ENCODE data around the gene ASTN2. TPM values are rescaled to one million over a fixed set of nuclear protein-coding genes. Genes with fewer than 3 reads are reported as not detected.

The ASTN2 gene
- total RNA-seq, 1 experiment from 2014 or later, result 4.8 TPM

DNA sequence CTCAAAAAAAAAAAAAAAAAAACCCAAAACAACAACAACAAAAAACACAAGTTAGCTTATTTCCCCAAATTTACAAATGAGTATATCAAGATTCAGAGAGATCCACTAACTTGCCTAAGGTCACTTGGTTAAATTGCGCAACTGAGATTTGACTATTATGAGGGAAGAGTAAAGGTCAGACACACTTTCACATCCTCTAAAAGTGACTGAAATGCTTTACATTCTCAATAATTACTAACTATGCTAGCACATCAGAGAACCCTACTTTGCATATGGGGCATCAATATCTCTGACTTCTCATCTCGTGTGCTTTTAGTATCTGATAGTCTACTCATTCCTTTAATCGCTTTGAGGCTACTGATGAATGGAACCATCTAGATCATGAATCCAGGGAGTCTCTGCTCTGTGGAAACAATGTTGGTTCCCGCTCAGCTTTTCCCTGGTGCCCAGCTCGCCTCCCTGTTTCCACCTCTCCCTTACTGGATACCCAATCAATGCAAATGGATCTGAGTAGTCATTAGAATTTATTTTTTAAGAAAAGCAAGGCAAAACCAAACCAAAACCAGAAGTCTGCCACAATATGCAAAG, 909.9 kb downstream of the ASTN2 start:
- RAD21 ChIA-PET (ENCODE audit: low non-redundant PET in 1 of 2, low total read pairs in 2 of 2, uncharacterized antibody in 2 of 2, unreplicated experiment in 2 of 2), result no interaction called here
- no peaks in the 10 kb centered on the region for H3K36me3 ChIP-seq (ENCODE audit: control insufficient read depth in 1 of 2, insufficient read depth in 2 of 2, low read length in 2 of 2)
- H3K9me3 ChIP-seq (ENCODE audit: control insufficient read depth in 1 of 2, insufficient read depth in 1 of 2, low read depth in 1 of 2, low read length in 2 of 2), result no peaks in the 10 kb centered on the region
- CTCF ChIA-PET, result no interaction called here
- no peak overlapping the region for H3K4me3 ChIP-seq (replicated peaks in 1 of 2; ENCODE audit: low read depth in 1 of 2, low read length in 2 of 2)
- peaks cover 0 to 33% of the 10 kb centered on the region in 2 experiments; a peak in 2 of 4 replicates for H3K4me1 ChIP-seq (ENCODE audit: control insufficient read depth in 1 of 2, insufficient read depth in 2 of 2, low read length in 2 of 2)
- ATAC-seq (no peak), DNase-seq (ENCODE audit: low read depth, low spot score) (no peak)
- no peaks in the 10 kb centered on the region for H3K27me3 ChIP-seq (ENCODE audit: insufficient read depth, low read length)
- H3K9ac ChIP-seq (ENCODE audit: low read length), result no peak overlapping the region
- no peaks in the 10 kb centered on the region for H4K20me1 ChIP-seq (ENCODE audit: insufficient read depth)
- no peaks in the 10 kb centered on the region for H3K79me2 ChIP-seq (ENCODE audit: insufficient read depth, low read length)
- no peaks in the 10 kb centered on the region for H3K9me2 ChIP-seq (ENCODE audit: insufficient read depth)
- no TSS peak for BruUV-seq (replicated peaks)
- TF ChIP-seq, protein P1, sequence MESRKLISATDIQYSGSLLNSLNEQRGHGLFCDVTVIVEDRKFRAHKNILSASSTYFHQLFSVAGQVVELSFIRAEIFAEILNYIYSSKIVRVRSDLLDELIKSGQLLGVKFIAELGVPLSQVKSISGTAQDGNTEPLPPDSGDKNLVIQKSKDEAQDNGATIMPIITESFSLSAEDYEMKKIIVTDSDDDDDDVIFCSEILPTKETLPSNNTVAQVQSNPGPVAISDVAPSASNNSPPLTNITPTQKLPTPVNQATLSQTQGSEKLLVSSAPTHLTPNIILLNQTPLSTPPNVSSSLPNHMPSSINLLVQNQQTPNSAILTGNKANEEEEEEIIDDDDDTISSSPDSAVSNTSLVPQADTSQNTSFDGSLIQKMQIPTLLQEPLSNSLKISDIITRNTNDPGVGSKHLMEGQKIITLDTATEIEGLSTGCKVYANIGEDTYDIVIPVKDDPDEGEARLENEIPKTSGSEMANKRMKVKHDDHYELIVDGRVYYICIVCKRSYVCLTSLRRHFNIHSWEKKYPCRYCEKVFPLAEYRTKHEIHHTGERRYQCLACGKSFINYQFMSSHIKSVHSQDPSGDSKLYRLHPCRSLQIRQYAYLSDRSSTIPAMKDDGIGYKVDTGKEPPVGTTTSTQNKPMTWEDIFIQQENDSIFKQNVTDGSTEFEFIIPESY (IDR thresholded peaks at IDR 0.05; ENCODE audit: extremely low read depth, insufficient replicate concordance, low read length), result no peak
- TF ChIP-seq FOSL1 (IDR thresholded peaks at IDR 0.05; ENCODE audit: low read depth) (no peak), SP1 (IDR thresholded peaks at IDR 0.05; ENCODE audit: low read depth) (no peak), EGR1 (IDR thresholded peaks at IDR 0.05; ENCODE audit: low read depth) (no peak), SRF (IDR thresholded peaks at IDR 0.05; ENCODE audit: low read depth) (no peak), TCF7L2 (IDR thresholded peaks at IDR 0.05; ENCODE audit: borderline replicate concordance, extremely low read depth, insufficient read depth, insufficient read length) (no peak), POLR2A (IDR thresholded peaks at IDR 0.05; ENCODE audit: borderline replicate concordance, extremely low read depth, insufficient read depth, insufficient read length) (no peak), JUND (IDR thresholded peaks at IDR 0.05) (no peak), CEBPB (IDR thresholded peaks at IDR 0.05; ENCODE audit: low read depth) (no peak)
- TF ChIP-seq, protein P2, sequence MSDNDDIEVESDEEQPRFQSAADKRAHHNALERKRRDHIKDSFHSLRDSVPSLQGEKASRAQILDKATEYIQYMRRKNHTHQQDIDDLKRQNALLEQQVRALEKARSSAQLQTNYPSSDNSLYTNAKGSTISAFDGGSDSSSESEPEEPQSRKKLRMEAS (IDR thresholded peaks at IDR 0.05), result no peak
- TF ChIP-seq, protein P3, sequence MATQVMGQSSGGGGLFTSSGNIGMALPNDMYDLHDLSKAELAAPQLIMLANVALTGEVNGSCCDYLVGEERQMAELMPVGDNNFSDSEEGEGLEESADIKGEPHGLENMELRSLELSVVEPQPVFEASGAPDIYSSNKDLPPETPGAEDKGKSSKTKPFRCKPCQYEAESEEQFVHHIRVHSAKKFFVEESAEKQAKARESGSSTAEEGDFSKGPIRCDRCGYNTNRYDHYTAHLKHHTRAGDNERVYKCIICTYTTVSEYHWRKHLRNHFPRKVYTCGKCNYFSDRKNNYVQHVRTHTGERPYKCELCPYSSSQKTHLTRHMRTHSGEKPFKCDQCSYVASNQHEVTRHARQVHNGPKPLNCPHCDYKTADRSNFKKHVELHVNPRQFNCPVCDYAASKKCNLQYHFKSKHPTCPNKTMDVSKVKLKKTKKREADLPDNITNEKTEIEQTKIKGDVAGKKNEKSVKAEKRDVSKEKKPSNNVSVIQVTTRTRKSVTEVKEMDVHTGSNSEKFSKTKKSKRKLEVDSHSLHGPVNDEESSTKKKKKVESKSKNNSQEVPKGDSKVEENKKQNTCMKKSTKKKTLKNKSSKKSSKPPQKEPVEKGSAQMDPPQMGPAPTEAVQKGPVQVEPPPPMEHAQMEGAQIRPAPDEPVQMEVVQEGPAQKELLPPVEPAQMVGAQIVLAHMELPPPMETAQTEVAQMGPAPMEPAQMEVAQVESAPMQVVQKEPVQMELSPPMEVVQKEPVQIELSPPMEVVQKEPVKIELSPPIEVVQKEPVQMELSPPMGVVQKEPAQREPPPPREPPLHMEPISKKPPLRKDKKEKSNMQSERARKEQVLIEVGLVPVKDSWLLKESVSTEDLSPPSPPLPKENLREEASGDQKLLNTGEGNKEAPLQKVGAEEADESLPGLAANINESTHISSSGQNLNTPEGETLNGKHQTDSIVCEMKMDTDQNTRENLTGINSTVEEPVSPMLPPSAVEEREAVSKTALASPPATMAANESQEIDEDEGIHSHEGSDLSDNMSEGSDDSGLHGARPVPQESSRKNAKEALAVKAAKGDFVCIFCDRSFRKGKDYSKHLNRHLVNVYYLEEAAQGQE (IDR thresholded peaks at IDR 0.05; ENCODE audit: low read depth), result no peak
- TF ChIP-seq, protein P4, sequence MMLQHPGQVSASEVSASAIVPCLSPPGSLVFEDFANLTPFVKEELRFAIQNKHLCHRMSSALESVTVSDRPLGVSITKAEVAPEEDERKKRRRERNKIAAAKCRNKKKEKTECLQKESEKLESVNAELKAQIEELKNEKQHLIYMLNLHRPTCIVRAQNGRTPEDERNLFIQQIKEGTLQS (IDR thresholded peaks at IDR 0.05), result no peak
- intact Hi-C loops (cut with micrococcal nuclease), result loop anchor here (1.0 to 5.0 kb wide), 2 partner anchors 28 to 42 kb away; no protein-coding TSS in a partner anchor
- no peak overlapping the region for H2AFZ ChIP-seq (ENCODE audit: low read depth, low read length, poor library complexity, severe bottlenecking)
- no peak overlapping the region for H3K27ac ChIP-seq (ENCODE audit: low read depth, low read length)
- H3K4me2 ChIP-seq (ENCODE audit: low read length), result no peak overlapping the region
- POLR2A ChIA-PET, result no interaction called here
